Loucy (cell line): ENCODE measurements around the gene FARSB.
"Not testable (repeated sequence)": the region's sequence is repeated elsewhere in the genome, so short reads cannot be mapped to it uniquely, and the experiment has no call there.

Experiments used
- H2AFZ ChIP-seq: fragments of 200-600 bp; sonication (generic); 2 replicates; pipeline ENCODE4 v1.6.0; 2016; ENCODE audit warnings: antibody characterized with exemption, mild to moderate bottlenecking, low read length, moderate library complexity
- H3F3A ChIP-seq: fragments of 200-600 bp; 2 replicates; pipeline ENCODE4 v1.6.0; 2016; ENCODE audit warnings: antibody characterized with exemption, low read depth, mild to moderate bottlenecking
- H3K27me3 ChIP-seq: fragments of 200-600 bp; sonication (generic); 2 replicates; pipeline ENCODE4 v1.6.1; 2014; ENCODE audit warnings: low read length, mild to moderate bottlenecking; ENCODE audit not compliant: insufficient read depth, poor library complexity, severe bottlenecking
- H3K36me3 ChIP-seq: fragments of 200-600 bp; sonication (generic); 2 replicates; pipeline ENCODE4 v1.6.1; 2016; ENCODE audit warnings: low read length; ENCODE audit not compliant: insufficient read depth
- H3K4me1 ChIP-seq: fragments of 200-600 bp; sonication (generic); 2 replicates; pipeline ENCODE4 v1.5.1; 2014; ENCODE audit warnings: low read length, mild to moderate bottlenecking; ENCODE audit not compliant: insufficient read depth, poor library complexity, severe bottlenecking
- H3K4me2 ChIP-seq: fragments of 200-600 bp; sonication (generic); 2 replicates; pipeline ENCODE4 v1.6.0; 2014; ENCODE audit warnings: antibody characterized with exemption, low read length, low read depth, mild to moderate bottlenecking; ENCODE audit not compliant: poor library complexity, severe bottlenecking
- H3K4me3 ChIP-seq: fragments of 200-600 bp; sonication (generic); 2 replicates; pipeline ENCODE4 v1.5.1; 2014; ENCODE audit warnings: low read length, mild to moderate bottlenecking, mixed read lengths; ENCODE audit not compliant: poor library complexity, severe bottlenecking
- H3K79me2 ChIP-seq: fragments of 200-600 bp; sonication (generic); 2 replicates; pipeline ENCODE4 v1.6.1; 2014; ENCODE audit warnings: low read length; ENCODE audit not compliant: insufficient read depth
- H3K9ac ChIP-seq: fragments of 200-600 bp; sonication (generic); 2 replicates; pipeline ENCODE4 v1.6.0; 2014; ENCODE audit warnings: mild to moderate bottlenecking, low read depth, low read length, moderate library complexity; ENCODE audit not compliant: poor library complexity, severe bottlenecking
- H3K9me2 ChIP-seq: fragments of 200-600 bp; sonication (generic); replicated peaks from 2 replicates; pipeline ENCODE4 v1.6.1; 2016; ENCODE audit warnings: low read depth, low read length, mixed read lengths
- H3K9me3 ChIP-seq: fragments of 200-600 bp; sonication (generic); 2 replicates; pipeline ENCODE4 v1.6.1; 2014; ENCODE audit warnings: mild to moderate bottlenecking, antibody characterized with exemption, low read length, low read depth; ENCODE audit not compliant: insufficient read depth
- H4K20me1 ChIP-seq: fragments of 200-600 bp; sonication (generic); 2 replicates; pipeline ENCODE4 v1.6.0; 2014; ENCODE audit warnings: antibody characterized with exemption, low read length, mild to moderate bottlenecking; ENCODE audit not compliant: insufficient read depth, poor library complexity, severe bottlenecking
- CTCF ChIP-seq: fragments of 200-600 bp; sonication (generic); conservative IDR thresholded peaks from 2 replicates; pipeline ENCODE4 v1.5.1; 2014; ENCODE audit warnings: mild to moderate bottlenecking, antibody characterized with exemption, low read length
- EZH2phosphoT487 ChIP-seq: fragments of 200-600 bp; IDR thresholded peaks from 2 replicates; pipeline ENCODE4 v1.6.1; 2018; ENCODE audit warnings: antibody characterized with exemption, mild to moderate bottlenecking, moderate library complexity, borderline replicate concordance

FARSB gene

GRCh38 chr2:222595581-222595980 is 60.3 kb downstream of the FARSB start:
- no peak overlapping the region for H2AFZ ChIP-seq
- H3F3A ChIP-seq, result no peaks in the 10 kb centered on the region
- peaks cover 11% of the 10 kb centered on the region for H3K4me1 ChIP-seq
- no peak overlapping the region for H3K4me2 ChIP-seq
- no peaks in the 10 kb centered on the region for H3K9me3 ChIP-seq
- no peaks in the 10 kb centered on the region for H4K20me1 ChIP-seq
- no peaks in the 10 kb centered on the region for H3K27me3 ChIP-seq
- peaks cover 51% of the 10 kb centered on the region; the same call in 1 of the 2 replicates for H3K36me3 ChIP-seq
- no peaks in the 10 kb centered on the region for H3K79me2 ChIP-seq
- H3K4me3 ChIP-seq, result no peak overlapping the region
- no peak for TF ChIP-seq EZH2phosphoT487
- no peaks in the 10 kb centered on the region for H3K9me2 ChIP-seq
- H3K9ac ChIP-seq, result no peak overlapping the region

GRCh38 chr2:222594679-222595078 is 61.2 kb downstream of the FARSB start:
- peaks cover 46% of the 10 kb centered on the region; the same call in 1 of the 2 replicates for H3K36me3 ChIP-seq

GRCh38 chr2:222592176-222592575 is 63.7 kb downstream of the FARSB start:
- Histone ChIP-seq H3K9ac (no peak overlapping the region), H3K4me3 (no peak overlapping the region), H3K4me2 (no peak overlapping the region), H3F3A (no peaks in the 10 kb centered on the region), H3K79me2 (no peaks in the 10 kb centered on the region), H3K4me1 (peaks cover 11% of the 10 kb centered on the region), H3K27me3 (no peaks in the 10 kb centered on the region), H3K36me3 (peaks cover 24% of the 10 kb centered on the region; the same call in 1 of the 2 replicates), H4K20me1 (no peaks in the 10 kb centered on the region), H3K9me3 (no peaks in the 10 kb centered on the region), H3K9me2 (no peaks in the 10 kb centered on the region), H2AFZ (no peak overlapping the region)
- TF ChIP-seq CTCF, result no peak
- TF ChIP-seq EZH2phosphoT487, result no peak

More at GRCh38 chr2:222594679-222595078, 61.2 kb downstream of the FARSB start:
- no peaks in the 10 kb centered on the region for H3K9me3 ChIP-seq
- H3K4me2 ChIP-seq, result no peak overlapping the region
- H3F3A ChIP-seq, result no peaks in the 10 kb centered on the region
- no peaks in the 10 kb centered on the region for H3K9me2 ChIP-seq
- no peaks in the 10 kb centered on the region for H4K20me1 ChIP-seq
- TF ChIP-seq CTCF (no peak), EZH2phosphoT487 (no peak)
- H3K4me3 ChIP-seq, result no peak overlapping the region
- H2AFZ ChIP-seq, result no peak overlapping the region
- no peaks in the 10 kb centered on the region for H3K27me3 ChIP-seq
- peaks cover 11% of the 10 kb centered on the region for H3K4me1 ChIP-seq
- H3K9ac ChIP-seq, result no peak overlapping the region
- H3K79me2 ChIP-seq, result no peaks in the 10 kb centered on the region

- no peaks in the 10 kb centered on the region for H3K9me3 ChIP-seq
- H3K79me2 ChIP-seq, result no peaks in the 10 kb centered on the region
- H3K4me2 ChIP-seq, result peak overlapping the region; percentile 6
- H3K9me2 ChIP-seq, result no peaks in the 10 kb centered on the region
- no peak overlapping the region for H3K9ac ChIP-seq
- peaks cover 19% of the 10 kb centered on the region; the same call in 1 of the 2 replicates for H3K36me3 ChIP-seq
- H3K27me3 ChIP-seq, result no peaks in the 10 kb centered on the region
- peaks cover 11% of the 10 kb centered on the region for H3K4me1 ChIP-seq
- H3K4me3 ChIP-seq, result no peak overlapping the region
- H2AFZ ChIP-seq, result no peak overlapping the region
- no peaks in the 10 kb centered on the region for H3F3A ChIP-seq
- no peaks in the 10 kb centered on the region for H4K20me1 ChIP-seq
- TF ChIP-seq EZH2phosphoT487, result no peak
- no peak for TF ChIP-seq CTCF
Observed at GRCh38 chr2:222591661-222592060, 64.2 kb downstream of the FARSB start.

GRCh38 chr2:222584589-222584988 is 71.3 kb downstream of the FARSB start:
- not testable (repeated sequence) for H3K4me1 ChIP-seq, H3K27me3 ChIP-seq, H3K79me2 ChIP-seq

More at GRCh38 chr2:222584589-222584988, 71.3 kb downstream of the FARSB start:
- not testable (repeated sequence) for H3K9ac ChIP-seq, H3K4me3 ChIP-seq, H3K4me2 ChIP-seq, H3F3A ChIP-seq, H3K9me2 ChIP-seq, H3K36me3 ChIP-seq, H4K20me1 ChIP-seq, H2AFZ ChIP-seq, H3K9me3 ChIP-seq
